HG03460 (cell line): ENCODE data around the gene SLC41A3.
"Not testable (repeated sequence)": the region's sequence is repeated elsewhere in the genome, so short reads cannot be mapped to it uniquely, and the experiment has no call there.

Experiments used
- ATAC-seq: cut with Tn5 transposase; IDR thresholded peaks from one replicate; pipeline ENCODE4 v1.9.1; 2021; ENCODE audit not compliant: unreplicated experiment

Gene SLC41A3

DNA sequence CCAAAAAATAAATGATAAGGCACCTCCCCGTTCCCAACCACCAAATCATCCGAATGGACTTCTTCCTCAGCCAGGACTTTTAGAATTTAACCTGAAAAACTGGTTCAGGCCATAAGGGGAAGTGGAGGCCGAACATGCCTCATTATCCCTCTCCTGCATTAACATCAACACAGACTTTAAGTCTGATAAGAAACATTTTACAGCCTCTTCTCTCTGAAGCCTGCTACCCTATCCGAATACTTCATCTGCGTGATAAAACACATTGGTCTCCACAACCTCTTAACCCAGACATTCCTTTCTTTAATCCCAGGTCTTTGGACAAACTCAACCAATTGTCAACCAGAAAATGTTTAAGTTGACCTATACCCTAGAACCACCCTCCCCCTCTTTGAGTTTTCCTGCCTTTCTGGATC, 850 bp upstream of the SLC41A3 start:
- no peak for ATAC-seq

- ATAC-seq: peak; percentile 47
Observed at GRCh38 chr3:126083511-126083912, 412 bp downstream of the SLC41A3 start.

DNA sequence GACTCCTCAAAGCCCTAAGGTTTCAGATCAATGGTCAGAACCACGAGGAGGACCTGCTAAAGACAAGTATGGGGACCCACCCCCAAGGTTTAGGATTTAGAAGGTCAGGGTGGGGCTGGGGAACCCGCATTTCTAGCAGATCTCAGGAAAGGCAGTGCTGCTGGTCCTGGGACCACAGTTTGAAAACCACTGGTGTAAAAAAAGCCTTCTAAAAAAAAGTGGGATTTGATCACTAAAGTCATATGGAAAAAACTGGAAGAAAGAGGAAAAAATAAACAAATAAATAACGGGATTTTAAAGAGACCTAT, 832 bp downstream of the SLC41A3 start:
- no peak for ATAC-seq

DNA sequence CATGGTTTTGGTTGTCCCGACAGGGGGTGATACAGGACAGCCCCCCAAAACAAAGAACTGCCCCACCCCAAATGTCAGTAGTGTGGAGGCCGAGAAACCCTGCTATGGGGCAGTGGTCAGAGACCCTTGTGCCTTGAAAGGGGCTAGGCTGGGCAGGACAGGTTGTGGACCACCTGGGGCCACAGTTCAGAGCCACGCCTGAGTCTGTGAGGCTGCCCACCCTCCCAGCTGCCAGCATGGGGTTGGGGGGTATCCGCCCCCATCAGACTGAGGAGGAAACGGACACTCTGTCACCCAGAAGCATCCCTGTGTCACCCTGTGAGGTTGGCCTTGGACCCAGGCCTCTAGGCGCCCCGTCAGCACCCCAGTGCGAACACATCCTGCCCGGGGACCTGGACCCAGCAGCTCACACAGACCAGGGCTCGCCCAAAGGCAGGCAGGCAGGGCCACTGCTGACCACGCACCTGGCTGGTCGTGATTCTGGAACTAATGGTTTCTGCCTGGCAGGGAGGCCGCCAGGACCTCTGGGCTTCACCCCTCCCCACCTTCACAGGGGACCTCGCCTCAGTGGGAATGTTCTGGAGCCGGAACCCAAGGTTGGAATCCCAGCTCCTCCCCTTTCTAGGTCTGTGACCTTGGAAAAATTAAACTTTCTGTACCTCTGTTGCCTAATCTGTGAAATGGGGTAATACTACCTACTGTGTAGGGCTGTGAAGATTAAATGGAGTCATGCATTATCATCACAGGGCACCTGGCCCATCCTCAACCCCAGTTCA, 1.4 kb downstream of the SLC41A3 start:
- no peak for ATAC-seq

DNA sequence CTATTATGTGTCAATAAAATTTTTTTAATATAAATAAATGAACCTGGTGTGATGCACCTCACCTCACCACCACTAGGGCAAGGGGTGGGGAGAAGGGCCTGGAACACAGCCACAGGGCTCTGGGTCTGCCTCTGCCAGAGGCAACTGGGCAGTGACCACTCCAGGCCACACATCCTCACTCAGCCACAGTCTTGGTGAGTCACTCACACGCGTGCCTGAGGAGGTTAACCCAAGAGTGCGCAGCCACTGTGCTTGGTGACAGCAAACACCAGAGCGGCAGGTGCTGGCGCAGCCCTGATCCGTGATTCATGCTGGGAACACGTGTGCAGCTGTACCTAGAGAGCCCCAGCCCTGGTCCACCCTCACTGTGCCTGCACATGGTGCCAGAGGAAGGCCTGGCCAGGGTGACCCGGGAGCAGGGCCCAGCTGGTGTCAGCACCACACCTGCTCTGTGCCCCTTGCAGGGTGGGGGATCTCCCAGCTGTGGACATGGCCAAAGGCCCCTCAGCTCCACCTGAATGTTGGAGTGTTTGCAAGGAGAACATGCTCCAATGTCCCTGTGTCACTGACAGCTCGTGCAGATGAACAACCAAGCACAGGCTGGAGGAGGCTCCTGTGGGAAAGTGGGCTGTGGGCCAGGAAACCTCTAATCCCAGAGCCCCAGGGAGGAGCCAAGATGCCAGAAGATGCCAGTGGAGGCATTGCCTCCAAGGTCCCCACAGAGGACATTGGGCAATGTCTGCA, 2.1 kb downstream of the SLC41A3 start:
- no peak for ATAC-seq

DNA sequence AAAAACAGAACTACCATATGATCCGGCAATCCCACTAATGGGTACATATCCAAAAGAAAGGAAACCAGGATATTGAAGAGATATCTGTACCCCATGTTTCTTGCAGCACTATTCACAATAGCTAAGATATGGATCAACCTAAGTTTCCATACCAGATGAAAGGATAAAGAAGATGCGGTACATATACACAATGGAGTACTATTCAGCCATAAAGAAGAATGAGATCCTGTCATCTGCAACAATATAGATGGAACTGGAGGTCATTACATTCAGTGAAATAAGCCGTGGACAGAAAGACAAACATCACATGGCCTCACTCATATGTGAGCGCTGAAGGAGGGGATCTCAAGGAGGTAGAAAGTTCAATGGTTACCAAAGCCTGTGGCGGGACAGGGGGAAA, 3.0 kb downstream of the SLC41A3 start:
- ATAC-seq: no peak

GRCh38 chr3:126078866-126079265, 5.1 kb downstream of the SLC41A3 start:
- ATAC-seq: no peak

- ATAC-seq: no peak
Observed at GRCh38 chr3:126077754-126078153, 6.2 kb downstream of the SLC41A3 start.

DNA sequence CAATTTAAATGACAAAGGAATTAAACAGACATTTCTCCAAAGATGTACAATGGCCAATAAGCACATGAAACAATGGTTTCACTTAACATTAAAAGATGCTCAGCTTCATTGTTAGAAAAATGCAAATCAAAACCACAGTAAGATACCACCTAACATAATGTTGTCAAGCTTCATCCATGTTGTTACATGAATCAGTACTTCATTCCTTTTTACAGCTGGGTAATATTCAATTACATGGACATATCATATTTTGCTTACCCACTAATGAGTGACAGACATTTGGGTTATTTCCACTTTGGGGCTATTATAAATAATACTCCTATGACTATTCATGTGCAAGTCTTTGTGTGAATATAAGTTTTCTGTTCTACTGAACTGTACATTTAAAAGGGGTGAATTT, 7.8 kb downstream of the SLC41A3 start:
- ATAC-seq: no peak

GRCh38 chr3:126070146-126070545, 13.8 kb downstream of the SLC41A3 start:
- ATAC-seq: no peak

DNA sequence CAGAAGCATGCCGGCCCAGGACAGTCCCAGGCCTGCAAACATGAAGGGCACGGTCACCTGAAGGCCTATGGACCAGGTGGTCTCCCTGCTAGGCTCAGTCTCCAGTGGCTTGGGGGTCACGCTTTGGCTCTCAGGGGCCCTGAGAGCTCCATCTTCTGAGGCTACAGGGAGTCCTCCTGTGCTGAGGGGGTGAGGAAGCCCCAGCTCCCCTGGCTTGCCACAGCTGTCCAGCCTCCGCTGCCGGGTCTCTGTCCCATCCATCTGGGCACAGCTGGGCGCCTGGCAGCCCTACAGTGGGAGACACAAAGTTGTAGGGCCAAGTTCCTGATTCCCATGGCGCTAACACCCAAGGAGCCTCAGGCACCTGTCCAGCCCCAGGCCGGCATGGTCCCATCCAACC, 16.0 kb downstream of the SLC41A3 start:
- ATAC-seq: no peak

GRCh38 chr3:126066676-126067075, 17.2 kb downstream of the SLC41A3 start:
- not testable (repeated sequence) for ATAC-seq

- no peak for ATAC-seq
Observed at GRCh38 chr3:126065876-126066275, 18.0 kb downstream of the SLC41A3 start.

DNA sequence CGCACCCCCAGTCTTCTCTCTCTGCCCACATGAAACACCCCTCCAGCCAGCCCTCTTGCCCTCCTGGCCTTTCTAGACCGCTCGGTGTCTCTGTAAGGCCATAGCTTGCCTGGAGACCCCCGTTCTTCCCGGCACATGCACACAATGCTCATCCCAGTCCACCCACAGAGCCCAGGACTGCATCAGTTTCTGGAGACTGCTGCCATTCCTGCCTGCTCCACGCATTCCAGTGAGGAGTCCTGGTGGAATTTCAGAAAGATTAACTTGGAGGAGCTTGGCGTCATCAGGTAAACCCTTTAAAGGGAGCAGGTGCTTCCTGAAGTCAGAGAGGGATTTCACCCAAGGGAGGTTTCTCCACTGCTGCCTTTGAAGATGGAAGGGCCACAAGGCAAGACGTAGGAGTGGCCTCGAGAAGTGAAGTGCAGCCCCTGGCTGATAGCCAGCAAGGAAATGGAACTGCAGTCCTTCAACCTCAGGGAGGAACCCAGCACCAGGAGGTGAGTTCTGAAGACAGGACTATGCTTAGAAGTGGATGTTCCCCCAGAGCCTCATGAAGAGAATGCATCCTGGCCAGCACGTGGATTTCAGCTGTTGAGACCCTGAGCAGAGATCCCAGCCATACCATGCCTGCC, 19.2 kb downstream of the SLC41A3 start:
- ATAC-seq: no peak

GRCh38 chr3:126063358-126063965, 20.5 kb downstream of the SLC41A3 start:
- ATAC-seq: no peak

GRCh38 chr3:126061301-126062032, 22.5 kb downstream of the SLC41A3 start:
- no peak for ATAC-seq

DNA sequence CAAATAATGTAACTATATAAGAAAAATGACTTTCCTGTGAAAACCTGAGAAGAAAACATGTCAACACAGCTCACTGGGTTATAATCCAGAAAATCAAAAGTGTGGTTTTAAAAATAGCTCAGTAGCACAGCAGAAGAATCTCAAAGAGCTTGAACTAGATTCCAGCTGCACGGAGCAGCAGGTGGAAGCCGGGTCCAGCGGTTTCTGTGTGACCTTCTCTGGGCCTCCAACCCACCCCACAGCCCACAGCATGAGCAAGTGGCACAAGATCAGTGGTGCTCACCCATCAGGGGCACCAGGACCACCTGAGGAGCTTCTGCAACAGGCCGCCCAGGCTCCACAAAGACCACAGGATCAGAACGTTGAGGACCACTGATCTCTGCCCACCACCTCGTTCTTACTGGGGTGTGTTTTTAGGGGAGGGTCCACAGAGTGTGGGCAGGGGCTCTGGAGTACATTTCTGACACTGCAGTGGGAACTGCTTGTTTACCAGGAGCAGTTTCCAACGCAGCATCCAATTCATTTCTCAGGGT, 23.2 kb downstream of the SLC41A3 start:
- ATAC-seq: no peak

DNA sequence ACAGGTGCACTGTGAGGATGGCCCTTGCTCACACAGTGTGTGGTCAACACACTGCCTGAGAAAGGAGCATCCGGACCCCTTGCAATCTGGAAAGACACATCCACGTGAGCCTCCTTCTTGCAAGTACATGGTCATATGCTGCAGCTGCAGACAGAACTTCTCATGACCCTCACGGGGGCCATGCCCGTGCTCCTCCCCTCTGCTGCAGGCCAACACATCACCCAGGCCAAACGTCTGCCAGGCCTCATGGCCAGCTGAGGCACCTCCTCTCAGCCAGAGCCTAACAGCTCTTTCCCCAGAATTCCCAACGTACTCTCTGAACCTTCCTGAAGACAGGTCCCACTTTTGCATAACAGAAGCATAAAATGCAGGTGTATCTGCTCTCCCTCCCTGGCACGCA, 25.3 kb downstream of the SLC41A3 start:
- ATAC-seq: no peak

DNA sequence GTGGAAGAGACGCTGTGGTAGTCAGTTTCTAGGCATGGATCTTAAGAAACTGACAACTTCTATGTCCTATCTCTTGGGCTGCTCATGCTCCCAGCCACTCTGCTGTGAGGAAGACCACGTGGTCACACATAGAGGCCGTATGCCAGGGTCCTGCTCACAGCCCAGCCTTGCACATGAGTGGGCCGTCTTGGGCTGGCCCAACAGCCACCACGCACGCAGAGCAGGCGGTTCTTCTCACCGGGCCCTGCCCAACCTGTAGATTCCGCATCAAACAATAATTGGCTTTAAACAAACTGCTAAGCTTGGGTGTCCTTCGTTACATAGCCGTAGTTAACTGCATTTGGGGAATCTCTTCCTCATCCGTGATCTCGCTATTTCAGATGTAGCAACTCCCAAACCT, 26.0 kb downstream of the SLC41A3 start:
- no peak for ATAC-seq

DNA sequence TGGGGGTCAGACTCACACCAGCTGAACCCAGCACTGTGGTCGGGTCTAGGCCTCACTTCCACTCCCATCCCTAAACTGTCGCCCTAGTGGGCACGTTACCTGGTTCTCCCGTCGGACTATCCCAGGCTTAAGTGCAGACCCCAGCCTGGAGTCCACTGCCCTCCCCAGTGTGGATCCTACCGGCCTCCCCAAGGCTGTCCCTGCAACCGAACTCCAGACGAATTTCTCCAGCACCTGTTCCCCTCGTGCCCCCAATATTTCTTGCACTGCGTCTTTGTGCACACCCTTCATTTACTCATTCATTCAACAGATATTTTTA, 26.5 kb downstream of the SLC41A3 start:
- no peak for ATAC-seq
